Hepatic stellate cell (primary cell): ENCODE measurements around the gene MAP1LC3B.

Experiments used
- DNase-seq: peaks from one replicate; pipeline ENCODE4 v3.0.0; 2011; ENCODE audit warnings: low spot score

MAP1LC3B gene

DNA sequence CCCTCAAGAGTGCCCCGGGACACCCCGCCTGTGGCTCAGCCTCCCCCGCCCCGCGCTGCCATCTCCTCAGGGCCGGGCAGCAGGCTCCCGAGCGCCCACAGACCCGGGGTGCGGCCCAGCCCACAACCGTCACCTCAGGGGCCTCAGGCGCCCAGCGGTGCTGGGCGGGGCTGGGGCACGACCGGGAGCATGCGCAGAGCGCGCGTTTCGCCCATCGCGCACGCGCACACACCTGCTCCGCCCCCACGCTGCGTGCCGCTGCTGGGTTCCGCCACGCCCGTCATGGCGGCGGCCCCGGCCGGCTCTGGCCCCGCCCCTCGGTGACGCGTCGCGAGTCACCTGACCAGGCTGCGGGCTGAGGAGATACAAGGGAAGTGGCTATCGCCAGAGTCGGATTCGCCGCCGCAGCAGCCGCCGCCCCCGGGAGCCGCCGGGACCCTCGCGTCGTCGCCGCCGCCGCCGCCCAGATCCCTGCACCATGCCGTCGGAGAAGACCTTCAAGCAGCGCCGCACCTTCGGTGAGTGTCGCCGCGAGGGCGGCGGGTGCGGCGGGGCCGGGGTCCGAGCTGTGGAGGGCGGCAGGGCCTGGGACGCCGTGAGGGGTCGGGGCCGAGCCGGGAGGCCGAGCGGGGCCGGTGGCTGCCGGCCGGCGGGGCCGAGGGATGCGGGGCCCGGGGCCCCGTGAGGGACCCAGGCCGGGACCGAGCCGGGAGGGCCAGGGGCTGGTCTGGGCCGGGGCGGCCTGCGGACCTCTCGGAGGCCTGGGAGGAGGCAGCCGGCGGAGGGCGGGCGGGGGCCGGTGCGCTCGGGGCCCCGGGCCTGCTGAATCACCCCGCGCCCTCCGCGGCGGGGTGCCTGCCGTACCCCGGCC lies at the start of gene MAP1LC3B:
MAP1LC3B (plus strand) TSS at position 387 of the 871 bp plus-strand sequence; CDS start at position 479, 92 bp downstream.
- peak; percentile 97 for DNase-seq

DNA sequence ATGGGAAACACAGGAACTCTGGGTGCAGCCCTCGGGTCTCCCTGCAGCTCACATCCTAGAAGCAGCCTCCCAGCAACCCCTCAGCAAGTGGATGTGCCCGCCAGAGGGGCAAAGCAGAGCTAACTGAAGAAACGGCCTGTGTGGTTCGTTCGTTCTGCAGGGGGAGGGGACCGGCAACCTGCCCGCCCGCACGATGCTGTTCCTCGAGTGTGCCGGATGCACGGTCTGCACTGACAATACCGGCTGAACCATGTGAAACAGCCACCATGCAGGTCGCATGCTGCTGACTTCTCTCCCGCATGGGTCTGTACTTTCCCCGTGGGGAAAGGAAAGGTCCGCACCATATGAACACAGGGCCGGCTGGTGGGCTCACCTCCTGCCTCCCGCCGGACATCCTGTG lies 49.6 kb upstream of the MAP1LC3B start:
- DNase-seq, result no peak

DNA sequence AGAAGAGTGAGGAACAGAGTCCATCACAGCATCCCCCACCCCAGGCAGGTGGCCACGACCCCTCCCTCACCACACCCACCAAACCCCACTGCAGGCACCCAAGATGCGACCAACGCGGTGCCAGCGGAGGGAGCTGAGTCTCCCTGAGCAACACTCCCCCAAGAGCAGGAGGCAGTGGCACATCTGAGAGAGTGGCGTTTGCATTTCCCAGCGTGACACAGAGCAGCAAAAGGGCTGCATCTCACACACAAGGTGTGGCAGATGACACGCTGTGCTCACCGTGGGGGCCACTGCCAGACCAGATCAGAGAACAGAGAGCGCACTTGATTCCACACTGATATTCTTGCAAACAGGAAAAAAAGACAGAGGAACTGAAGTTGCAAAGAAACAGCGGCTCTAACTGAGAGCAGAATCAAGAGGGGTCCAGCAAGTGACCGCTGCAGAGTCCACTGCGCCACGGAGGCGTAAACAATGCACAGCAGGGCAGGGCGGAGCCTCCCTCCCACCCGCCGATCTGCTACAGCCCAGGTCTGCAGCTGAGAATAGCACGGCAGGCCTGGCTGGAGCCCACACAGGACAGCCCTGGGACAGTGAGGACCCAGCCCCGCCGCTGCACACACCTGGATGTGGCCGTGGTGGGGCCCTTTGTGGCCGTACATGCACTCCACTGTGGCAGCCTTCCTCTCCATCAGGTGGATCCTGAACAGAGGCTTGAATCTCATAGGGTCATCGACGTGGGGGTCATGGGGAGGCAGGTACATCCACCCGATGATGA lies 49.0 kb upstream of the MAP1LC3B start:
- no peak for DNase-seq

DNA sequence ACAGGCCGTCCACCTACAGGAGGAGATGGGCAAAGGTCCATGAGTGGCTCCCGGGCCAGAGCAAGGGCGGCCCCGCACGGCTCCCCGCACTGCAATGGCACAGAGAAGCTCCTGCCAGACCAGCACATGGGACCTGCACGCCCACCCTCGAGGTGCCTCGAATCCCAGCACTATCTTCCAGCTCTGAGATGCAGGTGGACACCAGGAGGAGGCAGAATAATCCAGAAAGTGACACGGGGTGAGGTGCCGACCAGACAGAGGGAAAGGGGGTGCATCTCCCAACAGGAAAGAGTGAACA lies 48.4 kb upstream of the MAP1LC3B start:
- DNase-seq, result no peak

DNA sequence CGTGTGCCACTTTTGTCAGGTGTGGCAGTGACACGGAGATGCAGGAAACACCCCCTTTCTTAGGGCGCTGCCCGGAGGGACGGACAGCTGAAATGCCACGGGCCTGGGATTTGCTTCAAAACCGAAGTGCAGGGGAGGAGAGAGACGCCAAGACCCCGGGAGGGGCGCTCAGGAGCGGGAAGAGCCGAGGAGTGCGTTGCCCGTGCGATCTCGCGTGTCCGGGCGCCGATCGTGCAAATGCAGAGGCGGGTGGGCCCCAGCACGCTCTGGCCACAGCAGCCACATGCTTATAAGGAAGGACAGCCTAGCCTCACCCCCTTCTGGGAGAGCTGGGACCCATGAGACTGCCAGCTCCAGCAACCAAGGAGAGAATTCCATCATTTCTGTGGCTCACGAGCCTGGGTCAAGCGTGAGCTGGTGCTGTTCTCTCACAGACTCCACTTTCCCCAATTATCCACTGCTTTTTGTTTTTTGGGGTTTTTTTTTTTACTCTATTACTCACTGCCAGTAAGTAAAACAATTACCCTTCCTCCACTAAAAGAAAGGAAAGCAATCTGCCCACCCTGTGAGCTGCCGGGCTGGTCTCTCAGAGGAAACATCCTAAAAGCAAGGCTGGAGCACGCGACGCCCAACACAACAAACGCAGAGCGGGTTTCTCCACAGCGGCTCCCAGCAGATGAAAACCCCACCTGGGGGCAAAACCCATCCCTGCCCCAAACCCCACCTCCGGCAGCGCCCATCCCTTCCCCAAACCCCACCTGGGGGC lies 47.8 kb upstream of the MAP1LC3B start:
- no peak for DNase-seq

DNA sequence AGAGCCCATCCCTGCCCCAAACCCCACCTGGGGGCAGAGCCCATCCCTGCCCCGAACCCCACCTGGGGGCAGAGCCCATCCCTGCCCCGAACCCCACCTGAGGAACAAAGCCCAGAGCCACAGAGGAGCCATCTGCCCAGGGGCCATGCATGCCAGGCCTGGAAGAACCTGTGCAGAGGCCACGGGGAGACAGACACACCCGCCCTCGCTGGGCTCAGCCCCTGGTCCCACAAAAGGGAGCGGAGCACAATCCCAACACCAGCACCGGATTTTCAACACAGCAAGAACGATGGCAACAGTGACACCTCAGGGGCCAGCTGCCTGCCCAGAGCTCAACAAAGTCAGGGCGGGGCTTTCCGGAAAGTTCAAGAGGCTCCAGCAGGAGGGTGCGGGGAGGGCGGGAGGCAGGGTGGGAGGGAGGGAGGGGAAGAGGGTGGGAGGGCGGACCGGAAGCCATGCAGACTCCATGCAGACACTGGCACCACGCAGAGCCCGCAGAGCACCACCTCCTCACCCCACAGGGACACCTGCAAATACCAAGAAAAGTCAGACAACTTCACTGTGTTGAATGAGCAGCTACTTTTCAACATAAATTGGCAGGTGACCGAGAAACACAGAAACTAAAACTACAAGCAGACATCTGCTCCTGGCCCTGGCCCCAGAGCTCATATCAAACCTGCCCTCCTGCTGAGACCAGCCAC lies 47.1 kb upstream of the MAP1LC3B start:
- DNase-seq, result no peak

DNA sequence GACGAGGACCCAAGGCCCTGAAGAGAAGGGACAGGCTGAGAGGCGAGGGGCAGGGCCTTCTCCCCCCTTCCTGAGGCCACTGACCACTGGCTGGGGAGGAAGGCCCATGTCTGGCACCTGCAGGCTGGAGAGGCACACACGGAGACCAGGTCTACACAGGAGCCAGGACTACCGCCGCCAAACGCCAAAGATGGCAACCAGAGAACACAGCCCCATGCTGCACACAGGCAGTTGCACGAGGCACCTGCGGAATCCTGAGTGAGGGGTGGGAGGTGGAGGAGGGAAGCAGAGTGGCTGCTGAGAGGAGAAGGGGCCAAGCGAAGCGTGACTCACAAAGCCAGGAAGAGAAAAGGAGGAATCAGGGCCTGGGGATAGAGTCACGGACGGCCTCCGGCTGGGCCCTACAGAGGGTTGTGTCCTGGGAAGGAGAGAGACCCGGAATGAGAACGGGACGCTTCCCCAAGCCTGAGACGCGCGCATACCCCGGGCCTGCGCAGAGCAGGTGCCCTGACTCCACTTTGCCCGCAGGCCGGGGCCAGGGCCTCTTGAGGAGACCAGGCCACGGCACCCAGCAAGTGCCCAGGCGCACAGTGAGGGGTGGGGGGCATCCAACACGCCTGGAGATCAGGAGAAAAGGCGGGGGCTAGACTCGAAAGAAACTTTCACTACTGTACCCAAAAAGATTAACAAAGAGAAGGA lies 46.3 kb upstream of the MAP1LC3B start:
- DNase-seq, result no peak

DNA sequence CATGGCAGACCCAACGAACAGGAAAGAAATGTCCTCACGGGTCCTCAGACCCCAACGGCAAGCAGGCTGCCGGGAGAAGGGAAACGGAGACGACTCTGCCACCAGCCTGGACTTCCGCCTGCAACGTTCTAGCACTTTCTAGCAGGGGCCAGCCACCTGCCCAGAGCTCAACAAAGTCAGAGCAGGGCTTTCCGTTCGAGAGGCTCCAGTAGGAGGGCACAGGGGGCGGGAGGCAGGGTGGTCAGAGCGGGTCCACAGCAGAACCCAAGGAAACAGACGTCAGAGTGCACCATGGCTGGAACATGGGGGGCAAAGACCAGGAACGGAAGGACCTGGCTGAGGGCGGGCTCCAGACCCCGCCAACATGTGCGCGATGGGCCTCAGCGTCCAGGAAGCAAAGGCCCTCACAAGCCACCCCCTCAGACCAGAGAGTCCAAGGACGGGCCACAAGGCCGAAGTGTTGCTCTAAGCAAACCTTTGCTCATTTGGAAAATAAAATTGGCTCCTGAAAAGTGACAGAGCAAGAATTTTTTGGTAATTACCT lies 45.5 kb upstream of the MAP1LC3B start:
- DNase-seq, result no peak

DNA sequence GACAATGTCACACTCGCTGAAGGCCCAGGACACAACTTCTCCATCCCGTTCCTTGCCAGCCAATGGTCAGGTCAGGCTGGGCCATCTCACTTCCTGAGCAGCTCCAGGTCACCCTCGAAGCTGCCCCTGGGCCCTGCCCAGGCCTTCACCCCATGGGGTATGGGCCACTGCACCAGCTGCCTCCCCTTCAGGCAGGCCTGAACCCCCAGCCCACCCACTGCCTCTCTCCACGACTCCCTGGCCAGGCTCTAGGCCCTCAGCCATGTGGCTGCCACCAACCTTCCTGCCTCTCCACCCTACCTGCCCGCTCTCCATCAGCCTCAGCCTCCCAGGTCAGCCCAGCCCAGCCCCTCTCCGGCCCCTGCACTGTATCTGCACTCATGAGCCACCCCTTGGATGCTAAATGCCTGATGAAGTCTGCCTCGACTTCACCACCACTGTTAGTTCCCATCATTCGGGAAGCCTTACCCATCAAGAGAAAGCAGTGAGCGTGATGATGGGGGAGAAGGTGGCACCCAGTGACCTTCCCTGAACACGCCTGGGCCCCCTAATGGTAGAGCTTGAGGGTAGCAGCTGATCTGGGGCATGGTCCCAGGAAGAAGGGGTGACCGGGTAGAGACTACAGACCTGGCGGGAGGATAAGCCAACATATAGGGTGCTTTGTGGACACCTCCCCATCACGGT lies 44.1 kb upstream of the MAP1LC3B start:
- no peak for DNase-seq

DNA sequence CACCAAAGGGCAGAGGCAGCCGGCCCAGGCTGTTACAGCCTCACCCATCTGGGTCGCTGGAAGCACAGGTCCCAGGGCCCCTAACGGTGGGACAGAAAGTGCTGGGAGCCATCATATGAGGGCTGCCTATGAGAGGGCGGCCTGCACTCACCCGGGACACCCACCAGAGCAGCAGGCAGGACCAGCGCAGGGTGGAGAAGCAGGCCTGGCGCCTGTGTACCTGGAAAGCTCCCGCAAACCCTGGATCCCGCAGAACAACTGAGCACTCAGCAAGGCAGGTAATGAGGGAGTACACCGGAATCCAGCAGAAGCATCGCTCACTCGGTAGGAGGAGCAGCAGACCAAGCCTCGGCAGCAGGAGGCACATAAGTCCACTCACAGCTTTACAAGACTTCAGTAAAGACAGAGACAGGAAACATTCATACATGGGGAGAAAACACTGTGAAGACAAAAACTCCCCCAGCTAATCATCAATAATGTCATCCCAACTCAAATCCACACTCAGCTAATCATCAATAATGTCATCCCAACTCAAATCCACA lies 43.4 kb upstream of the MAP1LC3B start:
- no peak for DNase-seq

DNA sequence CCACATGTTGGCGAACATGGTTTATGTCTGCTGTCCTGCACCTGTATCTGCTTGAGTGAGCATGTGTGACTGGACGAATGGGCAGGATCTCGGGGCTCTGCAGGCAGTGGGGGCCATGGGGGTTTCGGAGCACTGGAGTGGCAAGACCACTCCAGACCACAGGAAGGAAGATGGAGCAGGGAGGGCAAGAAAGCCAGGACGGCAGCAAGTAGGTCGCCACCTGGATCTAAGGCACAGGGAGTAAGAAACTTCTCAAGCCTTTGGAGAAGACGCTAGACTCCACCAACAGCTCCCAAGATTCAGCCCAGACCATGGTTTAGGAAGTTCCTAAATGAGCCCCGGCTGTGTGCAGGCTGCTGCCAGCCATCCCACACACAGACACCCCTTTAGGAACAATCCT lies 42.1 kb upstream of the MAP1LC3B start:
- no peak for DNase-seq

DNA sequence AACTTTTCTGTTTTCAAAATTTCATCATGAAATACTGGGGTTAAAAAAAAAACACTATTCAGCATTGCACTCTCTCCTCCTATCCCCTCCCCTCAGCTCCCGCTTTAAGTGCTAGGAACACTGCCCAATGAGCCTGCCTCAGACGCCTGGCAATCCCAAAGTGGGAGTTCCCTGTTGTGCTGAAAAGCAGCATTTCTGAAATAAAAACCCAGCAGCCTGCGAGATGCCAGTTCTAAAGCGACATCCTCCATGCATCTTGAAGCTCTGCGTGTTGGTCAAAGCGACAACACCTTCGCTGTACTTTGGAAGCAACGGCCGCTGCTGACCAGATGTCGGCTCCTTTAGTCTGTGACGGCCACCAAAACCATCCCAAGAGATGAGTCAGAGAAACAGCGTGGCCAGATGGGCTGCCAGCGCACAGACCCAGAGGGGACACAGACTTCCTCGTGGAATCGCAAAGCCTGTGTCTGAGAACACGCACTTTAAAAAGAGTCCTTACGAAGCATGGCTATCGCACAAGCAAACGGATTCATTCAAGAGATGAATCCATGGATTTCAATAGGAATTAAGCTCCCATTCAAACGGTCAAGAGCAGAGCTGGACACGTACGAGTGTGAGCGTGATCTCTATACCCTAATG lies 41.3 kb upstream of the MAP1LC3B start:
- DNase-seq, result no peak

DNA sequence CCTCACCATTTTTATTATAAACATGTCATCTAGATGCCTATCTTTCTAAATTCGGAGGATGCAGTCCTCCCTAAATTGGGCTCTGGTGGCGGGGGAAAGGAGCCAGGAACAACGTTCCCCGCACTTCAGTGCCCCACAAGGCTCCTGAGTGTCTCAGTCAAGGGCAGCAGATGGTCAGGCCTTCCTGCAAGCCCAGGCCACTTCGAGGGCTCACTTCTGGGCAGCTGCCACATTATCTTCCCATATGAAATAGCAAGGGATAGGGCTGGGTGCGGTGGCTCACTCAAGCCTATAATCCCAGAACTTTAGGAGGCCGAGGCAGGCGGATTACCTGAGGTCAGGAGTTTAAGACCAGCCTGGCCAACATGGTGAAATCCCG lies 40.8 kb upstream of the MAP1LC3B start:
- DNase-seq, result no peak

DNA sequence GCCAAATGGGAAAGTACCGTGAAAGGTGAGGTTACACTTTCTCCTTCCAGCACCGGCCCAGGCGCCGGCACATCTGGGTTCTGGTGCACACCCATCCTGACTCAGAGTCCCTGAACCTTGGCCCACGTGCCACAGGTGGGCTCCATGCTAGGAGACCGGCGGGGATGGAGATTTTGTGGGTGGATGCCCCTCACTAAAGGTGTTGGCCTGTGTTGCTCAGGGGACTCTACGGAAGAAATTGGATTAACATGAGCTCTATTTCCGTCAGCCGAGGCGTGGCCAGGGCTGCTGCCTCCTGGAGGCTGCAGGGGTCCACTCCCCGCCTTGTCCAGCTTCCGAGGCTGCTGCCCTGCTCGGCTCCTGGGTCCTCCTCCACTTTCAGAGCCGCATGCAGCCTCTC lies 39.3 kb upstream of the MAP1LC3B start:
- no peak for DNase-seq

DNA sequence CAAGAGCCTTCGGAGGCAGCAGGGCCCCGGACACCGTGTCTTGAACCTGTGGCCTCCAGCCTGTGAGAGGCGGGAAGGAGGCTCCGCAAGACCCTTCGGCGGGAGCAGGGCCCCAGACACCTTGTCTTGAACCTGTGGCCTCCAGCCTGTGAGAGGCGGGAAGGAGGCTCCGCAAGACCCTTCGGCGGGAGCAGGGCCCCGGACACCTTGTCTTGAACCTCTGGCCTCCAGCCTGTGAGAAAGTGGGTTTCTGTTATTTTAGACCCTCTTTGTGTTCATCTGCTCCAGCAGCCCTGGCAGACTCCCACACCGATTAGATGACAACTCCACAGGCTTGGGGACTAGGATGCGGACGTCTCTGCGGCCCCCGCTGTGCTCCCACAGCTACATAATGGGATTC lies 38.5 kb upstream of the MAP1LC3B start:
- DNase-seq, result no peak

DNA sequence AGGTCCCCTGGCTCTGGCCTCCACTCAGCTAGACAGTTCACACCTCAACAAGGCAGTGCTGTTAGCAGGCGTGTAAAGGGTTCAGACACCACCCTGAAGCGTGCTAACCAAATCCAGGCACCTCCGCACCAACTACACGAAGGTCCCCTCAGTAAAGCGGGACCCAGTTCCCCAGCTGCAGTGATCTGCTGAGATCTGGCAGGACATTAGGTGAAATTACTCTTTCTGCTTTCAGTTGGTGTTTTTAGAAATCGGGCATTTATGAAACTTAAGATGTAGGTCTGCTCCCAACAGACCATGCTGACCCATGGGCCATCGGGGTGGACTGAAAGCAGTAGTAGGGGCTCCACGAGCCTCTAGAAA lies 35.7 kb upstream of the MAP1LC3B start:
- DNase-seq, result no peak

DNA sequence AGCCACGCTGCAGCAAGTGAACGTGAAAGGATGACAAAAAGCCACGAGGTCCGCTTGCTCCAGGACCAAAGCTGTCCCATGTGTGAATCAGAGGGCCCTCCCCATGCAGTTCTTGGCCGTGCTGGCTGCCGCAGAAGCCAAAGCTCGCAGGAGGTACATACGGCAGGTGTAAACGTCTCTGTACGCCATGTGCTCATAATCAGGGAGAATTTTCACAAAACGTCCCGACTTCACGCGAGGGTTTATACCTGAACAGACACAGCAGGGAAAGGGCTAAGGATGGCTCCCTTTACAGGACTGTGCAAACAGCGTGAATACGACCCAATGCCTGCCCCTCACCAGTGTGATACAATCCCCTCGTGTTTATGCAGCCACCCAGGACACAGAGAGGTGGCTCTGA lies 33.9 kb upstream of the MAP1LC3B start:
- no peak for DNase-seq

DNA sequence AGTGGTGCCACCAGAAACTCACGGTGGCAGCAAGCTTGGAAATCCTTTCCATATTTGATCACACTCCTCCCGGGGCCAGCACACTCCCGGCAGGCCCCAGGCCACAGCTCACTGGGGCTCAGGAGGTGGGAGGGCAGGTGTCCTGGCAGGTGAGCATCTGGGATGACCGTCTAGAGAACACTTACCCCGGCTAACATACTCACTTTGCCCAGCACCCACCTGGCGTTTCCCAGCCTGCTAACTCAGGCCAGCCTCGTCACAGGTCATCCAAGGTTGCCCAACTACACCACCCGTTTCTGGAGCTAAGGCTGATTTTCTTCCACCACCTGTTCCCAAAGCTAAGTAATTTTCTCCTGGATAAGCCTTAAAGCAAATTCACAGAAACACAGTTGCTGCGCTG lies 33.4 kb upstream of the MAP1LC3B start:
- DNase-seq, result no peak

DNA sequence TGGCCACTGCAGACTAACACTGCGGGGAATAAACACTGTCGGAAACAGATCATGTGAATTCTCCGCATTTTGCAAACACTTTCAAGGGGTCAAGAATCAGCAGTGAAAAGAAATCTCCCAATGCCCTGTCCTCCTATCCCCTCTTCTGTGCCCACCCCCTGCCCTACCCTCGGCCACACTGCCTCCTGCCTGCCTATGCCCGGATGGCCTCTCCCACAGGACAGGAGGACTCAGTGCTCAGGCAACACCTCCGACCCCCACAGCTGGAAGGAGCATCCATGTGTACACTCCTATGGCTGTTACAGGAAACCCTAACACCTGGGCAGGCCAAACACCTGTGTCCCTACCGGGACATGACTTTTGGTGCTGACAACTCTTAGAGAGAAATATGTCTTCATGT lies 33.0 kb upstream of the MAP1LC3B start:
- DNase-seq, result no peak
